HepG2 (cell line): ENCODE results near the gene UACA. TPM values are rescaled to one million over a fixed set of nuclear protein-coding genes. Genes with fewer than 3 reads are reported as not detected.

ENCODE experiments used
- ATF1 ChIP-seq: IDR thresholded peaks from 2 replicates; pipeline ENCODE4 v1.6.1; 2016; ENCODE audit warnings: mild to moderate bottlenecking, control low read depth
- CHD4 ChIP-seq: fragments of 200-600 bp; sonication (generic); IDR thresholded peaks from 2 replicates; pipeline ENCODE4 v1.7.0; 2017; ENCODE audit warnings: mild to moderate bottlenecking, low read length, borderline replicate concordance
- FOXA3 ChIP-seq: IDR thresholded peaks from 2 replicates; pipeline ENCODE4 v1.6.1; 2016; ENCODE audit warnings: missing genetic modification reagents, missing compliant biosample characterization
- HIVEP1 ChIP-seq: sonication (generic); formaldehyde crosslinking; IDR thresholded peaks from 2 replicates; pipeline ENCODE4 v1.4.0; 2020; ENCODE audit warnings: mild to moderate bottlenecking, missing genetic modification reagents
- HMGA1 ChIP-seq: sonication (generic); formaldehyde crosslinking; conservative IDR thresholded peaks from 2 replicates; pipeline ENCODE4 v1.4.0; 2020; ENCODE audit warnings: missing genetic modification reagents
- KAT7 ChIP-seq: IDR thresholded peaks from 2 replicates; pipeline ENCODE4 v1.6.1; 2018; ENCODE audit warnings: borderline replicate concordance, missing compliant biosample characterization
- KLF12 ChIP-seq: sonication (generic); formaldehyde crosslinking; IDR thresholded peaks from 2 replicates; pipeline ENCODE4 v1.4.0; 2020; ENCODE audit warnings: missing genetic modification reagents, borderline replicate concordance
- MAZ ChIP-seq, 2 experiments: sonication (generic) in 1 of 2; formaldehyde crosslinking in 1 of 2; IDR thresholded peaks; 2 replicates each; pipeline versions ENCODE4 v1.5.0 to v1.6.1; 2012 to 2020; ENCODE audit warnings: low read depth in 2 of 2, mild to moderate bottlenecking in 2 of 2, borderline replicate concordance in 1 of 2, improper control_type of control experiment in 1 of 2, low read length in 1 of 2, missing genetic modification reagents in 1 of 2, moderate library complexity in 1 of 2
- PRDM4 ChIP-seq: sonication (generic); formaldehyde crosslinking; IDR thresholded peaks from 2 replicates; pipeline ENCODE4 v1.9.0; 2021; ENCODE audit warnings: missing genetic modification reagents, borderline replicate concordance
- PTBP1 ChIP-seq: fragments of 200-400 bp; formaldehyde crosslinking; IDR thresholded peaks from 2 replicates; pipeline ENCODE4 v1.6.1; 2018; ENCODE audit warnings: low read length, low read depth; ENCODE audit not compliant: poor library complexity, severe bottlenecking
- RNF219 ChIP-seq: sonication (generic); formaldehyde crosslinking; IDR thresholded peaks from 2 replicates; pipeline ENCODE4 v1.5.0; 2020; ENCODE audit warnings: mild to moderate bottlenecking, missing genetic modification reagents
- SAP130 ChIP-seq: IDR thresholded peaks from 2 replicates; pipeline ENCODE4 v1.6.1; 2016; ENCODE audit warnings: low read depth
- THYN1 ChIP-seq: sonication (generic); formaldehyde crosslinking; IDR thresholded peaks from 2 replicates; pipeline ENCODE4 v1.8.1; 2023; ENCODE audit warnings: low read depth, mild to moderate bottlenecking, moderate library complexity, missing genetic modification reagents, borderline replicate concordance
- YY1 ChIP-seq: IDR thresholded peaks from 2 replicates; pipeline ENCODE4 v1.6.1; 2011; ENCODE audit warnings: low read length, low read depth, moderate library complexity, mild to moderate bottlenecking; ENCODE audit not compliant: insufficient read depth, insufficient replicate concordance
- ZBTB7B ChIP-seq: sonication (generic); formaldehyde crosslinking; IDR thresholded peaks from 2 replicates; pipeline ENCODE4 v1.4.0; 2020; ENCODE audit warnings: missing genetic modification reagents
- ZFP90 ChIP-seq: sonication (generic); formaldehyde crosslinking; IDR thresholded peaks from 2 replicates; pipeline ENCODE4 v1.8.0; 2022; ENCODE audit warnings: missing genetic modification reagents, mild to moderate bottlenecking, inconsistent platforms, borderline replicate concordance
- ZNF10 ChIP-seq: sonication (generic); formaldehyde crosslinking; IDR thresholded peaks from 2 replicates; pipeline ENCODE4 v1.4.0; 2020; ENCODE audit warnings: mild to moderate bottlenecking, low read depth, missing genetic modification reagents, borderline replicate concordance
- ZNF121 ChIP-seq: sonication (generic); formaldehyde crosslinking; IDR thresholded peaks from 2 replicates; pipeline ENCODE4 v1.5.0; 2020; ENCODE audit warnings: mild to moderate bottlenecking, missing genetic modification reagents
- ZNF24 ChIP-seq: fragments of 450-650 bp; IDR thresholded peaks from 2 replicates; pipeline ENCODE4 v1.6.1; 2017; ENCODE audit warnings: antibody characterized with exemption, mild to moderate bottlenecking
- ZNF3 ChIP-seq: IDR thresholded peaks from 2 replicates; pipeline ENCODE4 v1.7.0; 2017; ENCODE audit warnings: inconsistent platforms
- ZNF343 ChIP-seq: sonication (generic); formaldehyde crosslinking; IDR thresholded peaks from 2 replicates; pipeline ENCODE4 v1.4.0; 2020; ENCODE audit warnings: mild to moderate bottlenecking, missing genetic modification reagents
- ZNF460 ChIP-seq: sonication (generic); formaldehyde crosslinking; IDR thresholded peaks from 2 replicates; pipeline ENCODE4 v1.5.1; 2020; ENCODE audit warnings: missing genetic modification reagents, mild to moderate bottlenecking, borderline replicate concordance
- ZNF549 ChIP-seq: sonication (generic); formaldehyde crosslinking; IDR thresholded peaks from 2 replicates; pipeline ENCODE4 v1.5.0; 2020; ENCODE audit warnings: missing genetic modification reagents
- ZNF749 ChIP-seq: sonication (generic); formaldehyde crosslinking; IDR thresholded peaks from 2 replicates; pipeline ENCODE4 v1.8.0; 2022; ENCODE audit warnings: mild to moderate bottlenecking, missing genetic modification reagents, moderate library complexity, borderline replicate concordance
- polyA plus RNA-seq, 8 experiments: library from polyadenylated mRNA; depleted of rRNA in 3 of 8; stranded (reverse) in 7 of 8; unstranded in 1 of 8; fragments of >200 nt; fragmentation: Illumina TruSeq in 4 of 8; extraction: Trizol in 4 of 8; gene quantifications; 2 replicates each; pipeline versions ENCODE4 v1.2.1 to v1.2.3, GENCODE V29; 2011 to 2016; ENCODE audit warnings: low read depth in 4 of 8, missing spikeins in 1 of 8, mixed read lengths in 1 of 8; ENCODE audit not compliant: insufficient read depth in 1 of 8
- total RNA-seq, 5 experiments: library from RNA; depleted of rRNA; stranded (reverse); fragments of >200 nt; fragmentation: Illumina TruSeq; extraction: Trizol; gene quantifications; 2 replicates each; pipeline ENCODE4 v1.2.3, GENCODE V29; 2016; ENCODE audit warnings: low read depth in 1 of 5
- TF ChIP-seq, protein P1 (sequence below): IDR thresholded peaks from 2 replicates; pipeline ENCODE4 v1.6.1; 2016; ENCODE audit warnings: mild to moderate bottlenecking, missing biosample characterization, missing genetic modification reagents

UACA gene
- total and polyA plus RNA-seq, 2 of the 13 experiments (the other 11 are each of a cell fraction or from before 2014, with no cell fraction given) = 17.8 to 39.2 TPM

DNA sequence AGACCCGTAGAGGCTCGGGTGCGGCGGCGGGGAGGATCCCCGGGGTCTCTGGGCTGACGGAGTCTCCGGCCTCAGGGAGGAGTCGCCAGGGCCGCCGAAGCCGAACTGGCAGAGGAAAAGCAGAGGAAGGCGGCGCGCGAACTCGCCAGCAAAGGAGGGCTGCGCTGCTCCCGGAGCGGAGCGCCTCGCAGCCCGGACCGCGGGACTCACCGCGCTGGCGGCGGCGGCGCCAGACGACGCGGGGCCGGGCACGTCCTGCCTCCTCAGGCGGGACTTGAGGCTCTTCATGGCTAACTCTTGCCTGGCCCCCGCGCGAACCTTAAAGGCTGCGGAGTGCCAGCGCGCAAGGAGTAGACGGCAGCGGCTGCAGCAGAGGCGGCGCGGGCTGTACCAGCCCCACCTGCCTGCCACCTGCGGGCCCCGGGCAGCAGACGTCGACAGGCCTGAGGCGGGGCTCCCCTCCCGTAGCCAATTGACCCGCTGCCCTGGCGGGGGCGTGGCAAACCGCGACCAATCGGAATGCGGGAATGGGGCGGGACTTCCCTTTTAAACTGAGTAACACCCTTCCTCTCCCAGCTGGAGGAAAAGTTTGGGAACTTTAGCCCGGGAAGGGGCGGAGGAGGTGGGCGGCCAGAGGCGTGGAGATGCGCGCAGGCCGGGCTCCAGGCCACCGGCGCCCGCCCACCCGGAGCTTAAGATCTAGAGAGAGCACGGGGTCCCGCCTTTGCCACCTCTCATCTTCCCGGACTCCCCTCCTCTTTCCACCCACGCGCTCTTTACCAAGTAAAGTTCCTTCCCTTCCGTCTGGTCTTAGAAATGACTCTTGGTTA is at the start of gene UACA (continued):
- TF ChIP-seq, protein P1, sequence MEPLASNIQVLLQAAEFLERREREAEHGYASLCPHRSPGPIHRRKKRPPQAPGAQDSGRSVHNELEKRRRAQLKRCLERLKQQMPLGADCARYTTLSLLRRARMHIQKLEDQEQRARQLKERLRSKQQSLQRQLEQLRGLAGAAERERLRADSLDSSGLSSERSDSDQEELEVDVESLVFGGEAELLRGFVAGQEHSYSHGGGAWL (CRISPR knock-in tag) = no peak
- TF ChIP-seq ZBTB7B (CRISPR knock-in tag) = peak; percentile 45; the same call in 1 of the 2 replicates
- no peak for TF ChIP-seq ZNF460 (CRISPR knock-in tag)
- TF ChIP-seq PTBP1 = no peak
- no peak for TF ChIP-seq HMGA1 (CRISPR knock-in tag)
- TF ChIP-seq ZNF121 (CRISPR knock-in tag) = peak; percentile 24; the same call in 1 of the 2 replicates
- no peak for TF ChIP-seq ZNF10 (CRISPR knock-in tag)
- no peak for TF ChIP-seq RNF219 (CRISPR knock-in tag)
- TF ChIP-seq MAZ (IDR thresholded peaks at IDR 0.05; ENCODE audit: borderline replicate concordance, low read depth, low read length) = peak; percentile 67; the same call in 1 of the 2 replicates
- TF ChIP-seq MAZ (CRISPR knock-in tag; IDR thresholded peaks at IDR 0.05; ENCODE audit: low read depth) = 0 out of 2 replicates have a peak, but pooled peaks have one; percentile 32
- no peak for TF ChIP-seq ZNF24
- no peak for TF ChIP-seq ZFP90 (CRISPR knock-in tag)
- no peak for TF ChIP-seq CHD4
- TF ChIP-seq THYN1 (CRISPR knock-in tag) = no peak
- peak; percentile 85; the same call in 1 of the 2 replicates for TF ChIP-seq ZNF749 (CRISPR knock-in tag)
- no peak for TF ChIP-seq PRDM4
- TF ChIP-seq YY1 = no peak
- no peak for TF ChIP-seq FOXA3 (CRISPR knock-in tag)
- TF ChIP-seq ZNF343 = 0 out of 2 replicates have a peak, but pooled peaks have one; percentile 56
- TF ChIP-seq SAP130 (CRISPR knock-in tag) = peak; percentile 65
- no peak for TF ChIP-seq ZNF549 (CRISPR knock-in tag)
- peak; percentile 62; the same call in 1 of the 2 replicates for TF ChIP-seq KAT7 (CRISPR knock-in tag)
- no peak for TF ChIP-seq ZNF3 (CRISPR knock-in tag)
- TF ChIP-seq ATF1 (CRISPR knock-in tag) = peak; percentile 70
- peak; percentile 31; the same call in 1 of the 2 replicates for TF ChIP-seq HIVEP1 (CRISPR knock-in tag)
- TF ChIP-seq KLF12 (CRISPR knock-in tag) = peak; percentile 43; the same call in 1 of the 2 replicates
